MM.1S (cell line): ENCODE results near the gene KCNE3.

Experiments used
- DNase-seq: peaks from one replicate; pipeline ENCODE4 v3.0.0-alpha.2; 2015
- H2AFZ ChIP-seq: fragments of 300-600 bp; sonication (generic); 2 replicates; pipeline ENCODE4 v1.6.0; 2016; ENCODE audit warnings: antibody characterized with exemption, low read length
- H3F3A ChIP-seq: fragments of 300-600 bp; sonication (generic); 2 replicates; pipeline ENCODE4 v1.6.1; 2016; ENCODE audit warnings: mild to moderate bottlenecking, antibody characterized with exemption, low read length, moderate library complexity, mixed read lengths; ENCODE audit not compliant: insufficient read depth
- H3K27ac ChIP-seq: fragments of 300-600 bp; sonication (generic); 2 replicates; pipeline ENCODE4 v1.5.1; 2016; ENCODE audit warnings: mild to moderate bottlenecking, low read length
- H3K27me3 ChIP-seq: fragments of 300-600 bp; sonication (generic); replicated peaks from 2 replicates; pipeline ENCODE4 v1.6.0; 2016; ENCODE audit warnings: low read length; ENCODE audit not compliant: insufficient read depth
- H3K36me3 ChIP-seq: fragments of 300-600 bp; sonication (generic); replicated peaks from 2 replicates; pipeline ENCODE4 v1.6.1; 2016; ENCODE audit warnings: mild to moderate bottlenecking, low read length, mixed read lengths; ENCODE audit not compliant: insufficient read depth
- H3K4me1 ChIP-seq: fragments of 300-600 bp; sonication (generic); 2 replicates; pipeline ENCODE4 v1.6.1; 2016; ENCODE audit warnings: low read length, mixed read lengths
- H3K4me2 ChIP-seq: fragments of 300-600 bp; sonication (generic); 2 replicates; pipeline ENCODE4 v1.6.0; 2016; ENCODE audit warnings: low read depth, low read length
- H3K4me3 ChIP-seq: fragments of 300-600 bp; sonication (generic); 2 replicates; pipeline ENCODE4 v1.5.1; 2016; ENCODE audit warnings: low read length, mixed read lengths
- H3K79me2 ChIP-seq: fragments of 300-600 bp; sonication (generic); 2 replicates; pipeline ENCODE4 v1.6.1; 2016; ENCODE audit warnings: mixed run types, low read length, mixed read lengths
- H3K9ac ChIP-seq: fragments of 300-600 bp; sonication (generic); 2 replicates; pipeline ENCODE4 v1.6.1; 2016; ENCODE audit warnings: low read length, mixed read lengths
- H3K9me2 ChIP-seq: fragments of 300-600 bp; sonication (generic); replicated peaks from 2 replicates; pipeline ENCODE4 v1.6.1; 2016; ENCODE audit warnings: mild to moderate bottlenecking, low read length, mixed read lengths; ENCODE audit not compliant: insufficient read depth
- H3K9me3 ChIP-seq: fragments of 300-600 bp; sonication (generic); replicated peaks from 2 replicates; pipeline ENCODE4 v1.6.1; 2016; ENCODE audit warnings: mild to moderate bottlenecking, low read length, mixed read lengths; ENCODE audit not compliant: insufficient read depth
- H4K20me1 ChIP-seq: fragments of 300-600 bp; sonication (generic); 2 replicates; pipeline ENCODE4 v1.6.1; 2016; ENCODE audit warnings: mild to moderate bottlenecking, low read length, moderate library complexity, mixed read lengths; ENCODE audit not compliant: insufficient read depth
- EZH2 ChIP-seq: fragments of 300-600 bp; sonication (generic); optimal IDR thresholded peaks from 2 replicates; pipeline ENCODE3; 2017; ENCODE audit warnings: low read depth, mild to moderate bottlenecking, antibody characterized with exemption, low read length, mixed read lengths
- EZH2phosphoT487 ChIP-seq: fragments of 300-600 bp; sonication (generic); IDR thresholded peaks from 2 replicates; pipeline ENCODE4 v1.6.1; 2018; ENCODE audit warnings: antibody characterized with exemption, low read length
- TF ChIP-seq, protein P1 (sequence below): fragments of 300-600 bp; sonication (generic); IDR thresholded peaks from 2 replicates; pipeline ENCODE4 v1.5.1; 2016; ENCODE audit warnings: antibody characterized with exemption, low read length, mixed read lengths

Gene KCNE3

GRCh38 chr11:74471668-74472429 is 4.5 kb upstream of the KCNE3 start:
- H3K9me3 ChIP-seq = no peaks in the 10 kb centered on the region
- no peak overlapping the region for H2AFZ ChIP-seq
- no peaks in the 10 kb centered on the region for H3K9me2 ChIP-seq
- no peaks in the 10 kb centered on the region for H3K27me3 ChIP-seq
- no peak overlapping the region for H3K9ac ChIP-seq
- H3F3A ChIP-seq = no peaks in the 10 kb centered on the region
- no peak for TF ChIP-seq EZH2phosphoT487
- TF ChIP-seq, protein P1, sequence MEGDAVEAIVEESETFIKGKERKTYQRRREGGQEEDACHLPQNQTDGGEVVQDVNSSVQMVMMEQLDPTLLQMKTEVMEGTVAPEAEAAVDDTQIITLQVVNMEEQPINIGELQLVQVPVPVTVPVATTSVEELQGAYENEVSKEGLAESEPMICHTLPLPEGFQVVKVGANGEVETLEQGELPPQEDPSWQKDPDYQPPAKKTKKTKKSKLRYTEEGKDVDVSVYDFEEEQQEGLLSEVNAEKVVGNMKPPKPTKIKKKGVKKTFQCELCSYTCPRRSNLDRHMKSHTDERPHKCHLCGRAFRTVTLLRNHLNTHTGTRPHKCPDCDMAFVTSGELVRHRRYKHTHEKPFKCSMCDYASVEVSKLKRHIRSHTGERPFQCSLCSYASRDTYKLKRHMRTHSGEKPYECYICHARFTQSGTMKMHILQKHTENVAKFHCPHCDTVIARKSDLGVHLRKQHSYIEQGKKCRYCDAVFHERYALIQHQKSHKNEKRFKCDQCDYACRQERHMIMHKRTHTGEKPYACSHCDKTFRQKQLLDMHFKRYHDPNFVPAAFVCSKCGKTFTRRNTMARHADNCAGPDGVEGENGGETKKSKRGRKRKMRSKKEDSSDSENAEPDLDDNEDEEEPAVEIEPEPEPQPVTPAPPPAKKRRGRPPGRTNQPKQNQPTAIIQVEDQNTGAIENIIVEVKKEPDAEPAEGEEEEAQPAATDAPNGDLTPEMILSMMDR = no peak
- TF ChIP-seq EZH2 = no peak
- no peak overlapping the region for H3K4me2 ChIP-seq
- no peaks in the 10 kb centered on the region for H3K36me3 ChIP-seq
- H3K4me3 ChIP-seq = no peak overlapping the region
- no peak for DNase-seq
- H3K79me2 ChIP-seq = no peaks in the 10 kb centered on the region
- no peak overlapping the region for H3K27ac ChIP-seq
- H4K20me1 ChIP-seq = no peaks in the 10 kb centered on the region
- H3K4me1 ChIP-seq = no peaks in the 10 kb centered on the region; the same call in 1 of the 2 replicates

DNA sequence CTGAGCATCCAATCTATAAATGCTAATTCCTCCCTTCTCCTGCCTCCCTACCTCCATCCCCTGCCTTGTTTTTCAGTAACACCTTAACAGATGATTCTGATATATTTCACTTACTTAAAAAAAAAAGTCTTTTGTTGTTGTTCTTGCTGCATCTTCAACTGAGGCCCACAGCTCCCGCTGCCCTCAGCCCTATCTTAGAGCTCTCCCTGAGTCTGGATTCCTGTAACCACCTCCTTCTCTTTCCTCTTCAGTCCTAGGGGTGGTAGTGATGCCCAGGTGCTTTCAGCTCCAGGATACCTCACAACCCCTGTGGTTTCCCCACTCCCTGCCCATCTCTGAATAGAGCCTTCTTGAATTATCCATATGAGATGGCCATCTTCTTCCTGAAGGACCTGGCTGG is 3.7 kb upstream of the KCNE3 start:
- no peaks in the 10 kb centered on the region for H3K36me3 ChIP-seq
- H3K4me1 ChIP-seq = no peaks in the 10 kb centered on the region; the same call in 1 of the 2 replicates
- H3K4me3 ChIP-seq = no peak overlapping the region
- no peaks in the 10 kb centered on the region for H3F3A ChIP-seq
- H3K27me3 ChIP-seq = no peaks in the 10 kb centered on the region
- H2AFZ ChIP-seq = no peak overlapping the region
- H3K27ac ChIP-seq = no peak overlapping the region
- no peak overlapping the region for H3K9ac ChIP-seq
- no peak for DNase-seq
- TF ChIP-seq EZH2 (no peak), EZH2phosphoT487 (no peak)
- no peaks in the 10 kb centered on the region for H3K9me3 ChIP-seq
- H4K20me1 ChIP-seq = no peaks in the 10 kb centered on the region
- H3K9me2 ChIP-seq = no peaks in the 10 kb centered on the region
- no peaks in the 10 kb centered on the region for H3K79me2 ChIP-seq
- H3K4me2 ChIP-seq = no peak overlapping the region

GRCh38 chr11:74470526-74470925 is 3.2 kb upstream of the KCNE3 start:
- no peak overlapping the region for H3K27ac ChIP-seq
- H3K27me3 ChIP-seq = no peaks in the 10 kb centered on the region

More at GRCh38 chr11:74470526-74470925, 3.2 kb upstream of the KCNE3 start:
- Histone ChIP-seq H3K9me2 (no peaks in the 10 kb centered on the region), H3F3A (no peaks in the 10 kb centered on the region), H2AFZ (no peak overlapping the region), H4K20me1 (no peaks in the 10 kb centered on the region), H3K36me3 (no peaks in the 10 kb centered on the region), H3K4me3 (no peak overlapping the region), H3K4me2 (no peak overlapping the region), H3K4me1 (no peaks in the 10 kb centered on the region; the same call in 1 of the 2 replicates), H3K9me3 (no peaks in the 10 kb centered on the region), H3K79me2 (no peaks in the 10 kb centered on the region), H3K9ac (no peak overlapping the region)
- TF ChIP-seq EZH2phosphoT487 (no peak), EZH2 (no peak)
- TF ChIP-seq, protein P1 = no peak
- no peak for DNase-seq
